NCI-H524 (cell line): ENCODE measurements around the gene ZNF101.
"Not testable (repeated sequence)": the region's sequence is repeated elsewhere in the genome, so short reads cannot be mapped to it uniquely, and the experiment has no call there.

ENCODE experiments used
- DNase-seq, 2 experiments: peaks; one replicate each; lab custom pipeline; 2025; lab: John Stamatoyannopoulos, UW

Gene ZNF101

DNA sequence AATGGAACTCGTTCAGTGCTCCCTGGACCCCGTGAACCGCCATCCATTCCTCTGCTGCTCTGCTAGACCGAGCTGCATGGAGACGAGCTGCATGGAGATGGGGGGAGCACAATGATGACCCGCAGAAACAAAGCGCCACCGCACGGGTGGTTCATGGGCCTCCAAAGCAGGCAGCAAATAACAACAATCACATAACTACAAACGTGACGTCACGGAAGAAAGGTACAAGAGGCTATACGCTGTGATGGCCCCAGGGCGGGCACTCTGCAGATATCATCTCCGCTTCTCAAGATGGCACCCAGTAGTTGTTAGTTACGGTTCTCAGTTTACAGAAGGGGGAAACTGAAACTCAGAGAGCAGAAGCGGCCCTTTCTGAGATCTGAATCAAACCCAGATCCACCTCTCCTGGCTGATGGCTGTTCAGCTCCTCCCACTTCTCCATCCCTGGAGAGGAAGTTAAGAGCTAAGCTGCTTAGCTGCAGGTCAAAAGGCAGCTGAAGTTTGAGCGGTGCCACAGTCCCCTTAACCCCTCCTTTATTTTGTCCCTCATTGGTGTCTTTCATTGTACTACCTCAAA, 6.9 kb upstream of the ZNF101 start:
- DNase-seq, result no peak

DNA sequence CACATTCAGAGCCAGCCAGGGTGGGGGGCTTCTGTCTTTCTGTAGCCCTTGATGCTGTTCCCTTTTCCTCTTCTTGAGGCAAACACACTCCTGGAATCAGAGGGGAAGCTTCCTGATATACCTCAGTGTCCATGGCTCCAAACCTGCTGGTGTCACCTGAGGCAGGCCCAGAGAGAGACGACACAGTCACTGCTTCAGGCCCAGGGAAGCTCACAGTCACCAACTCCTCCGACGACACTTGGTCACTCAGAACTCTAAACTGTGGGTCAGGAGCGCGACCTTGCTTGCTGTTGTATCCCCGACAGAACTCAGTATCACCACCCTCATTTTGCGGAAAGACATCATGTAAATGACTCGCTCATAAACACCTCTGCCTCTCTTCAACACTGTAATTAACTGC, 6.3 kb upstream of the ZNF101 start:
- no peak for DNase-seq

DNA sequence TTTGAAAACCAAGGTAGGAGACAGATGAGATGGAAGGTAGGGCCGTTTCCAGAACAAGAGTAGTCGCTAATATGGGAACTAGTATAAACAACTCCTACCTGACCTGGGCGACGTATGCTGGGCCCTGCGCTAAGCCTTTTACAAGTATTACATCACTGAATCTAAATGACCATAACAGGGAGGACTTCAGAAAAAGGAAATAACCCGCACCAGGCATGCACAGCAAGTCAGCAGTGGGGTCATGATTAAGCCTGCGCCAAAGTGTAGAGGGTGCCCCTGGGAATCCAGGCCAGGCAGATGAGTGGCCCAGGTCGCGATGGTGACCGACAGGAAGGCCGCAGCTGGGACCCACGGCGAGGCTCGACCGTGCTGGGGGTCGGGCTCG, 5.8 kb upstream of the ZNF101 start:
- DNase-seq, result no peak

DNA sequence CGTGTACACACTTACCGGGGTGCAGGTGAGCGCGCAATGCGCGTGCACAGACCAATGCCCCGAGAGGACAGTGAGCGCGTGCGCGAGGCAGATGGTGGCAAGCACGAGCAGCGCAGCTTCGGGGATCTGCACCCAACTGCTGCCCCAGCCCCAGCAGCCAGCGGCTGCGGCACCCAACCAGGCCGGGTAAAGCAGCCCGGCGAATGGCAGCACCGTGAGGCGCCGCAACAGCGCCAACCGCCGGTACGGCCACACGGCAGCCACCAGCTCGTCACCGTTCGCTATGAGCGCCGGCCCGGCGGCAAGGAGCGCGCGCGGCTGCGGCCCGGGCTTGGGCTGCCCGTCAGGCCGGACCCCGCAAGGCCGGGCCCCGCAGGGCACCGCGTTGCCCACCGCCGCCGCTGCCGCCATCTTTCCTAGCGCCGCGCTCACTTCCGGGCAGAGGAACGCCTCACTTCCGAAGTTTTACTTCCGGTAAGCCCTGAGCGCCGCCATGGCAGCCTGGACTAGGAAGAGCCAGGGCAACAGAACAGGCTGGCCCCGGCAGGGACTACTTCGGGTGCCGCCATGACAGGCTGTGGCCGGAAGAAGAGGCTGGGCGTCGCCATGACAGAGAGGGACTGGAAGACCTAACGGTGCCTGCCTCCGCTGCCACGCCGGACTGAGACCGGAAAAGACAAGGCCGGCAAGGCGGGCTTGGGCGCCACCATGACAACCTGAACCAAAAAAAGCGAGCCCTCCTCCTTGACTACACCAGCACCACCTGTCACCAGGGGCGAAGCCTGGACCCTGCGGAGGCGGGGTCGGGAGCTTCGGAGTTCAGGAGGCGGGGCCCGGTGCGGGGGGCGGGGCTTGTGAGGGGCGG, 5.2 kb upstream of the ZNF101 start, which contains the start of gene ATP13A1:
Gene ATP13A1, minus strand, starts transcription at position 421 of the 865 bp plus-strand sequence. Its CDS starts 10 bp downstream, at position 411.
- DNase-seq, result peak; percentile 99

DNA sequence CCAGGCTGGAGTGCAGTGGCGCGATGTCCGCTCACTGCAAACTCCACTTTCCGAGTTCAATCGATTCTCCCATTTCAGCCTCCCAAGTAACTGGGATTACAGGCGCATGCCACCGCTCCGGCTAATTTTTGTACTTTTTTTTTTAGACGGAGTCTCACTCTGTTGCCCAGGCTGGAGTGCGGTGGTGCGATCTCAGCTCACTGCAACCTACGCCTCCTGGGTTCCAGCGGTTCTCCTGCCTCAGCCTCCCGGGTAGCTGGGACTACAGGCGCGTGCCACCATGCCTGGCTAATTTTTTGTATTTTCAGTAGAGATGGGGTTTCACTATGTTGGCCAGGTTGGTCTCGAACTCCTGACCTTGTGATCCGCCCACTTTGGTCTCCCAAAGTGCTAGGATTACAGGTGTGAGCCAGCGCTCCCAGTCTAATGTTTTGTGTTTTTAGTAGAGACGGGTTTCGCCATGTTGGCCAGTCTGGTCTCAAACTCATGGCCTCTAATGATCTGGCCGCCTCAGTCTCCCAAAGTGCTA, 3.2 kb upstream of the ZNF101 start:
- not testable (repeated sequence) for DNase-seq

DNA sequence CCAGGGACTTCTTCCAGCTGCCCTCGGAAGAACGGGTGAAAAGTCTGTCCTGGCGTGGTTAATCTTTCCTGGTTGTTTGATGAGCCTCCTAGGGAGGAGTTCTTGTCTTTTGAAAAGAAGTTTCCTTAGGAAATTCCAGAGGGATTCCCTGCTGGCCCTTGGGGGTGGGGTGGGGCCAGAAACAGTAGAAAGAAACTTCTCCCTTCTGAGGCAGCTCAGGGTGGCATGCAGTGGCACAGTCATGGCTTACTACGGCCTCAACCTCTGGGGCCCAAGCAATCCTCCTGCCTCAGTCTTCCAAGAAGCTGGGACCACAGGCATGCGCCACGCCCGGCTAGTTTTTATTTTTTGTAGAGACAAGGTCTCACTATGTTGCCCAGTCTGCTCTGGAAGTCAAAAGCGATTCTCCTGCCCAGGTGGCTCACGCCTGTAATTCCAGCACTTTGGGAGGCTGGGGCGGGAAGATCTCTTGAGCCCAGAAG, 1.5 kb downstream of the ZNF101 start:
- no peak for DNase-seq

DNA sequence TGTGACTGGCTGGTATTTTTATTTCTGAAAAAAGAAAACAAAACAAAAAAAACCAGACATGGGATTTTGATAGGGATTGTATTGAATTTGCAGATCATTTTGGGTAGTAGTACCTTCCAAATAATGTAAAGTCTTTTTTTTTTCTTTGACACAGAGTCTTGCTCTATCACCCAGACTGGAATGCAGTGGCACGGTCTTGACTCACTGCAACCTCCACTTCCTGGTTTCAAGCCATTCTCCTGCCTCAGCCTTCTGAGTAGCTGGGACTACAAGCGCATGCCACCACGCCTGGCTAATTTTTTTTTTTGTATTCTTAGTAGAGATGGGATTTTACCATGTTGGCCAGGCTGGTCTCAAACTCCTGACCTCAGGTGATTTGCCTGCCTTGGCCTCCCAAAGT, 4.2 kb downstream of the ZNF101 start:
- no peak for DNase-seq

DNA sequence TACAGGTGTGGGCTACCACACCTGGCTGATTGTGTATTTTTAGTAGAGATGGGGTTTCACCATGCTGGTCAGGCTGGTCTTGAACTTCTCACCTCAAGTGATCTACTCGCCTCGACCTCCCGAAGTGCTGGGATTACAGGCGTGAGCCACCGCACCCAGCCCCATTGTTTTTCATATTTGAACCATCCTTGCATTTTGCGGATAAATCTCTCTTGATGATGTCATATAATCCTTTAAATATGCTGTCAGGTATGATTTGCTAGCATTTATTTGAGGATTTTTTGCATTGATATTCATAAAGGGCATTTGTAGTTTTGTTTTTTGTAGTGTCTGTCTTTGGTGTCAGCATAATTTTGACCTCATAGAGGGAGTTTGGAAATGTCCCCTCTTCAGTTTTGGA, 5.7 kb downstream of the ZNF101 start:
- DNase-seq, result no peak

DNA sequence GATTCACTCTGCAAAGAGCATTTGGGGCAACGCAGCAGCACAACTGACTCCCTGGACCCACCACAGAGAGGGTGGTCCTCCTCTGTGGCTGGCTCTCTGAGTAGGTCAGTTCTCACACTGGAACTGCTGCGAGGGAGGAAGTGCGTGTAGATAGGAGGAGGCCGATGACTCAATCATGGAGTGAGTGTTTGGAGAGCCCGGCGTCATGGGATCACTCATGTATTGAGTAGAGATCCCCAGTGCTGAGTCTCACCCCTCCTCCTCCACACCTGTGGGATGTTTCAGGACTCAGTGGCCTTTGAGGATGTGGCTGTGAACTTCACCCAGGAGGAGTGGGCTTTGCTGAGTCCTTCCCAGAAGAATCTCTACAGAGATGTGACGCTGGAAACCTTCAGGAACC, 8.9 kb downstream of the ZNF101 start:
- DNase-seq, result no peak

DNA sequence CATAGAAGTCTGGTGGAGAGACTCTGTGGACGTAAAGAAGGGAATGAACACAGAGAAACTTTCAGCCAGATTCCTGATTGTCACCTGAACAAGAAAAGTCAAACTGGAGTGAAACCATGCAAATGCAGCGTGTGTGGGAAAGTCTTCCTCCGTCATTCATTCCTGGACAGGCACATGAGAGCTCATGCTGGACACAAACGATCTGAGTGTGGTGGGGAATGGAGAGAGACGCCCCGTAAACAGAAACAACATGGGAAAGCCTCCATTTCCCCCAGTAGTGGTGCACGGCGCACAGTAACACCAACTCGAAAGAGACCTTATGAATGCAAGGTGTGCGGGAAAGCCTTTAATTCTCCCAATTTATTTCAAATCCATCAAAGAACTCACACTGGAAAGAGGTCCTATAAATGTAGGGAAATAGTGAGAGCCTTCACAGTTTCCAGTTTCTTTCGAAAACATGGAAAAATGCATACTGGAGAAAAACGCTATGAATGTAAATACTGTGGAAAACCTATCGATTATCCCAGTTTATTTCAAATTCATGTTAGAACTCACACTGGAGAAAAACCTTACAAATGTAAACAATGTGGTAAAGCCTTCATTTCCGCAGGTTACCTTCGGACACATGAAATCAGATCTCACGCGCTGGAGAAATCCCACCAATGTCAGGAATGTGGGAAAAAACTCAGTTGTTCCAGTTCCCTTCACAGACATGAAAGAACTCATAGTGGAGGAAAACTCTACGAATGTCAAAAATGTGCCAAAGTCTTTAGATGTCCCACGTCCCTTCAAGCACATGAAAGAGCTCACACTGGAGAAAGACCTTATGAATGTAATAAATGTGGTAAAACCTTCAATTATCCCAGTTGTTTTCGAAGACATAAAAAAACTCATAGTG, 10.8 kb downstream of the ZNF101 start:
- DNase-seq, result no peak

DNA sequence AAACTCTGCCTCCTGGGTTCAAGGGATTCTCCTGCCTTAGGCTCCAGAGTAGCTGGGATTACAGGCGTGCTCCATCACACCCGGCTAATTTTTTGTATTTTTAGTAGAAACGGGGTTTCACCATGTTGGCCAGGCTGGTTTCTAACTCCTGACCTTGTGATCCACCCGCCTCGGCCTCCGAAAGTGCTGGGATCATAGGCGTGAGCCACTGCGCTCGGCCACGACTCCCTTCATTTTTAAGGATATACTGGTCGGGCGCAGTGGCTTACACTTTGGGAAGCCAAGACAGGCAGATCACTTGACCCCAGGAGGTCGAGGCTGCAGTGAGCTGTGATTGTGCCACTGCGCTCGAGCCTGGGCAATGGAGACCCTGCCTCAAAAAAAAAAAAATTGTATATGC, 17.5 kb downstream of the ZNF101 start:
- DNase-seq, result not testable (repeated sequence)

DNA sequence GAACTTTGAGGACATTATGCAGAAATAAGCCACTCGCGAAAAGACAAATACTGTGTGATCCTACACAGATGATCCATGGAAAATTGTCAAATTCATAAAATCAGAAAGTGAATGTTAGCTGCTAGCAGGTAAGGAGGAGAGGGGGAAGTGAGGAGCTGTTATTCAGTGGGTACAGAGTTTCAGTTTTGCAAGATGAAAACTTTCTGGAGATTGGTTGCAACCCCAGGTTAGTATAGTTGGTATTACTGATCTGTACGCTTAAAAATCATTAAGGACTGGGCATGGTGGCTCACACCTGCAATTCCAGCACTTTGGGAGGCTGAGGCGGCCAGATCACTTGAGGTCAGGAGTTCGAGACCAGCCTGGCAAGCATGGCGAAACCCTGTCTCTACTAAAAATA, 17.9 kb downstream of the ZNF101 start:
- DNase-seq, result no peak

DNA sequence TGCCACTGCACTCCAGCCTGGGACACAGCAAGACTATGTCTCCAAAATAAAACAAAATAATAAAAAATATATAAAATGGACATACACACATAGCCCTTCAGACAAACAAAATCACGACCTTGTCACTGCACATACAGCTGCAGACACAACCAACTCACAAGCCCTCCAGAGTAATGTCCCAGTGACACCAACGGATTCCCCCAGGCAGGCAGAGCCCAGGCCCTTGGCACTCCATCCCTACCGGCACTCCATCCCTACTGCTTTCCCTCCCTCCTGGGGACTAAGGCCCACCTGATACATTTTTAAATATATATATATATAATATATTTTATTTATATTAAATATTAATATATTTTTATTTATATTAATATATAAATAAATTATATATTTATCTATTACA, 18.5 kb downstream of the ZNF101 start:
- no peak for DNase-seq

DNA sequence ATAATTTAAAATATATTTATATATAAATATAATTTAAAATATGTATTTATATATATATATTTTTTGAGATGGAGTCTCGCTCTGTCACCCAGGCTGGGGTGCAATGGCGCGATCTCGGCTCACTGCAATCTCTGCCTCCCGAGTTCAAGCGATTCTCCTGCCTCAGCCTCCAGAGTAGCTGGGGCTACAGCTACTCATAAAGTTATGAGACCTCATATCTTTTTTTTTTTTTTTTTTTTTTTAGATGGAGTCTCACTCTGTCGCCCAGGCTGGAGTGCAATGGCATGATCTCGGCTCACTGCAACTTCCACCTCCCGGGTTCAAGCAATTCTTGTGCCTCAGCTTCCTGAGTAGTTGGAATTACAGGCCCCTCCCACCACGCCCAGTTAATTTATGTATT, 20.4 kb downstream of the ZNF101 start:
- not testable (repeated sequence) for DNase-seq

DNA sequence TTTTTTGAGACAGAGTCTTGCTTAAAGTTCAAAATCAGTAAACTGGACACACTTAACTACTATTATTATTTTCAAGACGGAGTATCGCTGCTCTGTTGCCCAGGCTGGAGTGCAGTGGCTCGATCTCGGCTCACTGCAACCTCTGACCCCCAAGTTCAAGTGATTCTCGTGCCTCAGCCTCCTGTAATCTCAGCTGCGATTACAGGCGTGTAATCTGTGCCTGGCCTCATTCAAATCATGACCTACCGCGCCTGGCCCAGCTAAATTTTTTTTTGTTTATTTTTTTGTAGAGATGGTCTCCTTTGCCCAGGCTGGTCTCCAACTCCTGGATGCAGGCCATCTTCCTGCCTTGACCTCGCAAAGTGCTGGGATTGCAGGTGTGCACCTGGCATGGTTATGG, 23.0 kb downstream of the ZNF101 start:
- DNase-seq, result no peak

DNA sequence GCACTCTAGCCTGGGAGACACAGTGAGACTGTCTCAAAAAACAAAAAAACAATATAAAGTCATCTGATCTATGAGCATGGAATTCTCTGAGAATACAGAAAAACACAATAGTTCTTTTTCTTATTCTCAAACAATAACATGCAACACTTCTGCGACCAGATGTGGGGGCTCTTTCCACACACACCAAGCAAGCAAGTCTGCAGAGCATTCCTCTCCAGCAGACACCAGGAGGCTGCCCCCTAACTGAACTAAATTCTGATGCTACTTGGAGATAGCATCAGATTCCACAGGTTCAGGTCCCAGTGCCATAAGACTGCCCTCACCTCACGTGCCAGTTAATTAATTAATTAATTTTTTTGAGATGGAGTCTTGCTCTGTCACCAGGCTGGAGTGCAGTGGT, 27.7 kb downstream of the ZNF101 start:
- no peak for DNase-seq

DNA sequence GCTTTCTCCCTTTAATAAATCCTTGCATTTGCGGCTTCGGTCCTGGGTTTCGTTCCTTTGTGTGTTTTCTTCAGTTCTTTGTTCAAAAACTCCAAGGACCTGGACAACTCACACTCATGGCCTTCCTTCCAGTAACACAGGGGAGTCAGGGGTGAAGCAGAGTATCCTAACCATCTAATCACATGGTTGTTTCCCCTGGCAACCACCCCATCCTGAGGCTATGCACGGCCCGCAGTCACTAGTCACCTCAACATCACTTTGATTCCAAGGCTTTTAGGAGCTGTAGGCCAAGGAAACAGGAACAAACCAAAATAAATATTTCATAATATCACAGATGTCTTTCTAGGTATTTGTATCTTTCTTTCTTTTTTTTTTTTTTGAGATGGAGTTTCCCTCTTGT, 28.9 kb downstream of the ZNF101 start:
- DNase-seq, result no peak

DNA sequence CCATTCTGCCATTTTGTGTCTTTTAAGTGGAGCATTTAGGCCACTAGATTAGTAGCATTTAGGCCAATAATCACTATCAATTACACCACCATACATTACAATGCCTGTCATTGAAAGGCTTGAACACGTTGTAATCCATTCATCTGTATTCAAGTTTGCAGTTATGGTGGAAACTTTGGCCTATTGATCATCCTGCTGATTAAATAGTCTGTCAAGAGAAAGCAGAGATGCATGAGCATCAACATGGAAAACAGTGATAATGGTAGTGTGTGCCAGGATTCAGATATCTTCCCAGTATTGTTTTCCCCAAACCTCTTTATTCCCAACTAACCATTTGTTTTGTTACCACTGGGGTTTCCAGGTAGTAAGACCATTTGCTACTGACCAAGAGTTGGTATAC, 31.9 kb downstream of the ZNF101 start:
- DNase-seq, result not testable (repeated sequence)

DNA sequence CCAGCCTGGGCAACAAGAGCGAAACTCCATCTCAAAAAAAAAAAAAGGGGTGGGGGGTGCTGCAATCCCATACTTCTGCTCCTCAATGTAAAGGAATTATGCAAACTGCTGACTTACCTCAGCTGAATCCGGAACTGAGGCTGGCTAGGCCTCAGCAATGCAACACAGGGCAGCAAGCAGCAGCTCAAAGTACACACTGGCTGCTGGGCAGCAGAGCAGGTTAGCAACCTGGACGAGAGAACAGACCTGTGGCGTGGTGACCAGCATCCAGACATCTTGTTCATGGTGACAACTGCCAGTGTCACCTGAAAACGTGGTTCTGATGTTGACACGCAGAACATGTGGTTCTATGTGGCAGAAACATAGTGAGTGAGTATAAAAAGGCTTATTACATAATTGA, 36.2 kb downstream of the ZNF101 start:
- DNase-seq, result no peak

DNA sequence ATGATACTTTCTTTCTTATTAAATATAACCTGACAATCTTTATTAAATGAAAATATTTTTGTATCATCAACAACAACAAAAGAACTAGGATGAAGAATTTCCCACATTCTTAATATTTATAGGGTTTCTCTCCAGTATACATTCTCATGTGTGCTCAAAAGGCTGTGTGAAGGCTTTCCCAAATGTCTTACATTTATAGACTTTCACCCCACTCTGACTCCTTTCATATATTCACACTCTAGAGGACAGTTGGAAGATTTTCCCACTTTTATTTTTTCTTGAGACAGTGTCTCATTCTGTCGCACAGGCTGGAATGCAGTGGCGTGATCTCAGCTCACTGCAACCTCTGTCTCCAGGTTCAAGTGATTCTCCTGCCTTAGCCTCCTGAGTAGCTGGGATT, 41.9 kb downstream of the ZNF101 start:
- no peak for DNase-seq

DNA sequence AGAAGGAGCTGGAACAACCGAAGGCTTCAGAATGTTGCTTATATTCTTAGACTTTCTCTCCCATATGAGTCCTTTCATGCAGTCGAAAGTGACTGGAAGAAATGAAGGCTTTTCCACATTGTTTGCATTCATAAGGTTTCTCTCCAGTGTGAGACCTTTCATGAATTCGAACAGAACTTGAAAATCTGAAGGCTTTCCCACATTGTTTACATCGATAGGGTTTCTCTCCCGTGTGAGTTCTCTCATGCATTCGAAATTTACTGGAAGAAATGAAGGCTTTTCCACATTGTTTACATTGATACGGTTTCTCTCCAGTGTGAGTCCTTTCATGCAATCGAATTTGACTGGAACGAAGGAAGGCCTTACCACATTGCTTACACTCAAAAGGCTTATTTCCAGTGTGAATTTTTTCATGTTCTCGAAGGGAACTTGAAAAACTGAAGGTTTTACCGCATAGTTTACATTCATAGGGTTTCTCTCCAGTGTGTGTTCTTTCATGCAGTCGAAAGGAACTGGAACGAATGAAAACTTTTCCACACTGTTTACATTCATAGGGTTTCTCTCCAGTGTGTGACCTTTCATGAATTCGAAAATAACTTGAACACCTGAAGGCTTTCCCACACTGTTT, 42.8 kb downstream of the ZNF101 start:
- DNase-seq, result no peak
